GM11168 (cell line): ENCODE measurements around the gene VPS72.
"Not testable (repeated sequence)": the region's sequence is repeated elsewhere in the genome, so short reads cannot be mapped to it uniquely, and the experiment has no call there.

Source experiments
- in situ Hi-C: fragments of 300-500 bp; cut with MboI; formaldehyde crosslinking; loops from one replicate; pipeline ENCODE4 v1.12.0; 2022; ENCODE audit warnings: low sequenced_read_pairs; ENCODE audit not compliant: unreplicated experiment

VPS72 gene

GRCh38 chr1:151189637-151190445 is at the start of gene VPS72:
Gene VPS72, minus strand, starts transcription at chr1:151190197. Its CDS starts 76 bp downstream, at chr1:151190121.
- in situ Hi-C loops = no loop called here

GRCh38 chr1:151238467-151238739 is 48.4 kb upstream of the VPS72 start:
- in situ Hi-C loops = no loop called here

- in situ Hi-C loops = no loop called here
These were observed 47.9 kb upstream of the VPS72 start for GRCh38 chr1:151237678-151238466.

GRCh38 chr1:151235235-151235634 is 45.2 kb upstream of the VPS72 start:
- in situ Hi-C loops = no loop called here

- in situ Hi-C loops = no loop called here
These were observed 32.1 kb upstream of the VPS72 start for GRCh38 chr1:151222130-151222529.

GRCh38 chr1:151221616-151222015 is 31.6 kb upstream of the VPS72 start:
- in situ Hi-C loops = no loop called here

- in situ Hi-C loops = no loop called here
These were observed 23.6 kb upstream of the VPS72 start for GRCh38 chr1:151213560-151213959.

- in situ Hi-C loops = no loop called here
These were observed 22.1 kb upstream of the VPS72 start for GRCh38 chr1:151211972-151212705.

GRCh38 chr1:151210830-151211229 is 20.8 kb upstream of the VPS72 start:
- in situ Hi-C loops = no loop called here

- in situ Hi-C loops = not testable (repeated sequence)
These were observed 15.5 kb upstream of the VPS72 start for GRCh38 chr1:151205381-151205965.

- in situ Hi-C loops = no loop called here
These were observed 10.0 kb upstream of the VPS72 start for GRCh38 chr1:151199873-151200581.

GRCh38 chr1:151198254-151199127 is 8.5 kb upstream of the VPS72 start, which contains the start of gene PIP5K1A:
Gene PIP5K1A, plus strand, starts transcription at chr1:151198552. Its CDS starts 445 bp downstream, at chr1:151198997.
- in situ Hi-C loops = no loop called here

- in situ Hi-C loops = no loop called here
These were observed 7.9 kb upstream of the VPS72 start for GRCh38 chr1:151197863-151198253.

GRCh38 chr1:151196292-151196800 is 6.3 kb upstream of the VPS72 start:
- in situ Hi-C loops = no loop called here

GRCh38 chr1:151194894-151195594 is 5.0 kb upstream of the VPS72 start:
- in situ Hi-C loops = not testable (repeated sequence)

GRCh38 chr1:151193856-151194255 is 3.9 kb upstream of the VPS72 start:
- in situ Hi-C loops = no loop called here

- in situ Hi-C loops = no loop called here
These were observed 3.3 kb upstream of the VPS72 start for GRCh38 chr1:151193304-151193703.

GRCh38 chr1:151192047-151192446 is 2.0 kb upstream of the VPS72 start:
- in situ Hi-C loops = no loop called here
